HepG2 (cell line): ENCODE data around the gene PLCB1. TPM values are rescaled to one million over a fixed set of nuclear protein-coding genes. Genes with fewer than 3 reads are reported as not detected.

Experiments used
- ATAC-seq: fragments of 200-7000 bp; cut with Tn5 transposase; 3 replicates; pipeline ENCODE4 v1.9.1; 2020; ENCODE audit warnings: mild to moderate bottlenecking, moderate library complexity
- BruUV-seq: library from RNA; stranded (reverse); fragments of 400-500 nt; replicated peaks from 2 replicates; lab custom pipeline; 2021; lab: Mats Ljungman, UMichigan
- CTCF ChIA-PET: fragments of 300-600 bp; formaldehyde crosslinking; extraction: SDS; loops from one replicate; lab custom pipeline; 2021; ENCODE audit warnings: low total read pairs, inconsistent platforms, low intra/inter-chr PET ratio; lab: Yijun Ruan, JAX
- POLR2A ChIA-PET: fragments of 350-600 bp; sonication (Branson Sonifier 250); formaldehyde crosslinking; loops from one replicate; lab custom pipeline; 2020; ENCODE audit warnings: antibody characterized with exemption, inconsistent platforms; lab: Yijun Ruan, JAX
- DNase-seq: peaks from one replicate; pipeline ENCODE4 v3.0.0-alpha.2; 2015; ENCODE audit warnings: low spot score
- FAIRE-seq: peaks from 3 replicates; lab custom pipeline; 2011; peaks lifted over from hg19 to GRCh38; lab: Jason Lieb, UNC
- H2AFZ ChIP-seq: one replicate; pipeline ENCODE4 v1.6.1; 2011; ENCODE audit warnings: low read length, inconsistent platforms
- H3K27ac ChIP-seq: fragments of 300-600 bp; 3 replicates; pipeline ENCODE4 v1.8.0; 2011; ENCODE audit warnings: mixed run types, mild to moderate bottlenecking, mixed read lengths, low read length, inconsistent platforms; ENCODE audit not compliant: insufficient read depth; ENCODE audit errors: extremely low read length
- H3K27me3 ChIP-seq, 2 experiments: fragments of 200-600 bp in 1 of 2; 2 replicates in 1 of 2; 3 replicates in 1 of 2; pipeline versions ENCODE4 v1.6.0 to v1.8.0; 2011; ENCODE audit warnings: low read length in 2 of 2, mild to moderate bottlenecking in 2 of 2, moderate library complexity in 2 of 2, inconsistent platforms in 1 of 2; ENCODE audit not compliant: insufficient read depth in 2 of 2, control insufficient read depth in 1 of 2
- H3K36me3 ChIP-seq, 2 experiments: fragments of 200-600 bp in 1 of 2; replicated peaks in 1 of 2; 2 replicates in 1 of 2; 3 replicates in 1 of 2; pipeline versions ENCODE4 v1.5.1 to v1.8.0; 2011; ENCODE audit warnings: low read length in 2 of 2, inconsistent platforms in 1 of 2; ENCODE audit not compliant: insufficient read depth in 2 of 2, control insufficient read depth in 1 of 2
- H3K4me1 ChIP-seq: 2 replicates; pipeline ENCODE4 v1.5.1; 2012; ENCODE audit warnings: low read length, inconsistent platforms; ENCODE audit not compliant: insufficient read depth
- H3K4me2 ChIP-seq: 2 replicates; pipeline ENCODE4 v1.6.0; 2011; ENCODE audit warnings: low read depth, low read length, inconsistent platforms
- H3K4me3 ChIP-seq, 3 experiments: fragments of 200-600 bp in 1 of 3; sonication (generic), shearing (Covaris generic) in 1 of 3; replicated peaks in 1 of 3; 2 replicates each; pipeline ENCODE4 v1.5.1; 2011 to 2016; ENCODE audit warnings: low read length in 3 of 3, inconsistent platforms in 2 of 3, low read depth in 2 of 3, mild to moderate bottlenecking in 2 of 3, control low read depth in 1 of 3, mixed read lengths in 1 of 3; ENCODE audit not compliant: insufficient read depth in 1 of 3
- H3K79me2 ChIP-seq: one replicate; pipeline ENCODE4 v1.6.1; 2011; ENCODE audit warnings: low read length, inconsistent platforms; ENCODE audit not compliant: insufficient read depth
- H3K9ac ChIP-seq: 2 replicates; pipeline ENCODE4 v1.6.0; 2011; ENCODE audit warnings: mild to moderate bottlenecking, low read depth, low read length, inconsistent platforms; ENCODE audit not compliant: insufficient read depth
- H3K9me3 ChIP-seq: 2 replicates; pipeline ENCODE4 v1.5.1; 2012; ENCODE audit warnings: mild to moderate bottlenecking, low read length
- H4K20me1 ChIP-seq: 2 replicates; pipeline ENCODE4 v1.6.0; 2011; ENCODE audit warnings: inconsistent platforms, mild to moderate bottlenecking, low read length, moderate library complexity; ENCODE audit not compliant: insufficient read depth
- MAFG ChIP-seq: sonication (generic); formaldehyde crosslinking; IDR thresholded peaks from 2 replicates; pipeline ENCODE4 v1.5.1; 2020; ENCODE audit warnings: mild to moderate bottlenecking, missing genetic modification reagents
- MBD4 ChIP-seq: IDR thresholded peaks from 2 replicates; pipeline ENCODE4 v1.6.1; 2012; ENCODE audit warnings: low read length, inconsistent platforms, borderline replicate concordance
- MED1 ChIP-seq: sonication (generic); formaldehyde crosslinking; IDR thresholded peaks from 2 replicates; pipeline ENCODE4 v1.4.0; 2020; ENCODE audit warnings: missing genetic modification reagents
- NFYC ChIP-seq: IDR thresholded peaks from 2 replicates; pipeline ENCODE4 v1.6.1; 2016; ENCODE audit warnings: missing genetic modification reagents, missing compliant biosample characterization
- RARG ChIP-seq: sonication (generic); formaldehyde crosslinking; IDR thresholded peaks from 2 replicates; pipeline ENCODE4 v1.4.0; 2020; ENCODE audit warnings: low read depth, mild to moderate bottlenecking, missing genetic modification reagents
- RBM39 ChIP-seq: fragments of 200-400 bp; formaldehyde crosslinking; IDR thresholded peaks from one replicate; pipeline ENCODE4 v1.6.1; 2018; ENCODE audit warnings: antibody characterized with exemption, mild to moderate bottlenecking, low read depth, low read length; ENCODE audit not compliant: poor library complexity, severe bottlenecking
- SOX13 ChIP-seq, 3 experiments: fragments of 450-650 bp in 1 of 3; sonication (generic) in 1 of 3; formaldehyde crosslinking in 1 of 3; IDR thresholded peaks in 2 of 3; conservative IDR thresholded peaks in 1 of 3; 2 replicates each; pipeline versions ENCODE4 v1.5.0 to v1.6.1; 2016 to 2020; ENCODE audit warnings: antibody characterized with exemption in 1 of 3, mild to moderate bottlenecking in 1 of 3, missing compliant biosample characterization in 1 of 3, missing genetic modification reagents in 1 of 3, moderate library complexity in 1 of 3
- TBX2 ChIP-seq: sonication (generic); formaldehyde crosslinking; IDR thresholded peaks from 2 replicates; pipeline ENCODE4 v1.5.0; 2020; ENCODE audit warnings: missing genetic modification reagents, mild to moderate bottlenecking, borderline replicate concordance
- ZNF652 ChIP-seq: IDR thresholded peaks from 2 replicates; pipeline ENCODE4 v1.6.1; 2016; ENCODE audit warnings: low read depth, borderline replicate concordance
- WGBS: methylation state at CpG from one replicate; pipeline ENCODE4 v1.1.6; 2017; ENCODE audit warnings: low lambda C conversion rate; 5-methylcytosine and 5-hydroxymethylcytosine counted together
- in situ Hi-C: cut with HindIII; loops from 2 replicates; pipeline ENCODE4 v1.10.0; 2017; ENCODE audit warnings: low pct_unique_long_range_greater_than_20kb; ENCODE audit not compliant: extremely low pct_ligation_motif_present
- intact Hi-C: fragments of 100-400 bp; cut with micrococcal nuclease; formaldehyde crosslinking; loops from one replicate; pipeline ENCODE4 v1.10.0; 2022; ENCODE audit not compliant: unreplicated experiment
- polyA plus RNA-seq, 8 experiments: library from polyadenylated mRNA; depleted of rRNA in 3 of 8; stranded (reverse) in 7 of 8; unstranded in 1 of 8; fragments of >200 nt; fragmentation: Illumina TruSeq in 4 of 8; extraction: Trizol in 4 of 8; gene quantifications; 2 replicates each; pipeline versions ENCODE4 v1.2.1 to v1.2.3, GENCODE V29; 2011 to 2016; ENCODE audit warnings: low read depth in 4 of 8, missing spikeins in 1 of 8, mixed read lengths in 1 of 8; ENCODE audit not compliant: insufficient read depth in 1 of 8
- total RNA-seq, 5 experiments: library from RNA; depleted of rRNA; stranded (reverse); fragments of >200 nt; fragmentation: Illumina TruSeq; extraction: Trizol; gene quantifications; 2 replicates each; pipeline ENCODE4 v1.2.3, GENCODE V29; 2016; ENCODE audit warnings: low read depth in 1 of 5
- TF ChIP-seq, protein P1 (sequence below): sonication (generic); formaldehyde crosslinking; IDR thresholded peaks from 2 replicates; pipeline ENCODE4 v1.8.1; 2023; ENCODE audit warnings: mild to moderate bottlenecking, missing genetic modification reagents, borderline replicate concordance

Gene PLCB1
- total and polyA plus RNA-seq, 2 of the 13 experiments (the other 11 are each of a cell fraction or from before 2014, with no cell fraction given), result 42.4 to 55.9 TPM

DNA sequence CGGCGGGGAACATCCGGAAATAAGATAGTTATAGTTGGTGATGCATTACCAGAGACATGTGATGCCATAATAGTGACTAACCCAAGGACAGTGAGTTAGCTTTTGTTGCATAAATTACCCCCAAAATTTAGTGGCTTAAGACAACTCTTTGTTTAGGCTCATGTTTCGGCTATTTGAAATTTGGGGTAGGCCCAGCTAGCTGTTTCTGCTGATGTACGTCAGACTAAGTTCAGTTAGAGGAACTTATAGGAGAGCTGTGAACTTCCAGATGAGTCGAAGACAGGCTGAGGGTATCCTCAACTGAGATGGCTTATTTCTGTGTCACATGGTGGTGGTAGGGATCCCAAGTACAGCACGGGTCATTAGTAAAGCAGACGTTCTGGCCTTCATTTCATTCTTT is 366.5 kb downstream of the PLCB1 start:
- WGBS, result 98% methylated on average over 8 of the region's 8 CpGs
- in situ Hi-C loops (no loop called here), intact Hi-C loops (no loop called here)
- DNase-seq, result no peak
- CTCF ChIA-PET, result no interaction called here
- Histone ChIP-seq H2AFZ (no peak overlapping the region), H3K27me3 (no peaks in the 10 kb centered on the region), H3K4me1 (no peaks in the 10 kb centered on the region), H3K9ac (no peak overlapping the region), H3K36me3 (0 out of 5 replicates have a peak, but pooled peaks cover 2 to 4% of the 10 kb centered on the region in 2 experiments), H3K4me2 (no peak overlapping the region), H3K9me3 (no peaks in the 10 kb centered on the region)
- BruUV-seq, result no TSS peak
- no peak for TF ChIP-seq NFYC (CRISPR knock-in tag)
- TF ChIP-seq, protein P1, sequence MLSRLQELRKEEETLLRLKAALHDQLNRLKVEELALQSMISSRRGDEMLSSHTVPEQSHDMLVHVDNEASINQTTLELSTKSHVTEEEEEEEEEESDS (CRISPR knock-in tag), result no peak
- no peak for TF ChIP-seq RBM39
- no peak for TF ChIP-seq RARG
- no peak for TF ChIP-seq SOX13 (IDR thresholded peaks at IDR 0.05)
- TF ChIP-seq SOX13 (CRISPR knock-in tag; conservative IDR thresholded peaks at IDR 0.05 in 1 of 2, IDR thresholded peaks at IDR 0.05 in 1 of 2), result no peak
- no peak for TF ChIP-seq MED1 (CRISPR knock-in tag)
- TF ChIP-seq MBD4, result no peak
- no peak for TF ChIP-seq ZNF652 (CRISPR knock-in tag)
- TF ChIP-seq MAFG (CRISPR knock-in tag), result no peak
- no peak for TF ChIP-seq TBX2 (CRISPR knock-in tag)
- TF ChIP-seq, all 625 proteins: peak for 0
- Histone ChIP-seq H3K27ac (no peak overlapping the region), H4K20me1 (no peaks in the 10 kb centered on the region), H3K4me3 (no peak overlapping the region), H3K79me2 (peaks cover 2% of the 10 kb centered on the region)
- FAIRE-seq (no peak), ATAC-seq (no peak)
- POLR2A ChIA-PET, result no interaction called here
